OCI-LY1 (cell line): ENCODE results near the gene ELF2.

ENCODE experiments used
- H2AFZ ChIP-seq: fragments of 200-600 bp; sonication (generic), shearing (Covaris generic); 2 replicates; pipeline ENCODE4 v1.6.0; 2014; ENCODE audit warnings: antibody characterized with exemption, mild to moderate bottlenecking, low read length
- H3F3A ChIP-seq: fragments of 200-600 bp; sonication (generic), shearing (Covaris generic); 2 replicates; pipeline ENCODE4 v1.6.0; 2014; ENCODE audit warnings: mild to moderate bottlenecking, antibody characterized with exemption, low read length, moderate library complexity; ENCODE audit not compliant: insufficient read depth
- H3K27ac ChIP-seq: fragments of 200-600 bp; sonication (generic); 2 replicates; pipeline ENCODE4 v1.5.1; 2014; ENCODE audit warnings: low read length, mixed run types, mild to moderate bottlenecking, low read depth; ENCODE audit not compliant: poor library complexity, severe bottlenecking
- H3K27me3 ChIP-seq: fragments of 200-600 bp; sonication (generic); 2 replicates; pipeline ENCODE4 v1.6.0; 2014; ENCODE audit warnings: antibody characterized with exemption, mild to moderate bottlenecking, low read length, moderate library complexity; ENCODE audit not compliant: insufficient read depth
- H3K36me3 ChIP-seq: fragments of 200-600 bp; sonication (generic); 2 replicates; pipeline ENCODE4 v1.6.1; 2014; ENCODE audit warnings: mild to moderate bottlenecking, antibody characterized with exemption, low read length, moderate library complexity, mixed read lengths; ENCODE audit not compliant: insufficient read depth
- H3K4me1 ChIP-seq: fragments of 200-600 bp; sonication (generic); 2 replicates; pipeline ENCODE4 v1.5.1; 2014; ENCODE audit warnings: mild to moderate bottlenecking, low read length, moderate library complexity; ENCODE audit not compliant: insufficient read depth, severe bottlenecking
- H3K4me2 ChIP-seq: fragments of 200-600 bp; sonication (generic), shearing (Covaris generic); 2 replicates; pipeline ENCODE4 v1.6.1; 2014; ENCODE audit warnings: low read length
- H3K4me3 ChIP-seq: fragments of 200-600 bp; sonication (generic); 2 replicates; pipeline ENCODE4 v1.5.1; 2014; ENCODE audit warnings: low read length, low read depth, mild to moderate bottlenecking, mixed read lengths; ENCODE audit not compliant: poor library complexity, severe bottlenecking
- H3K79me2 ChIP-seq: fragments of 200-600 bp; shearing (Covaris generic); 2 replicates; pipeline ENCODE4 v1.6.1; 2016; ENCODE audit warnings: mixed run types, low read length, mixed read lengths; ENCODE audit not compliant: insufficient read depth
- H3K9ac ChIP-seq: fragments of 200-600 bp; sonication (generic), shearing (Covaris generic); 2 replicates; pipeline ENCODE4 v1.6.1; 2014; ENCODE audit warnings: mild to moderate bottlenecking, low read length, mixed read lengths
- H3K9me2 ChIP-seq: fragments of 200-600 bp; sonication (generic), shearing (Covaris generic); 2 replicates; pipeline ENCODE4 v1.6.1; 2014; ENCODE audit warnings: low read depth, mild to moderate bottlenecking, low read length, mixed read lengths
- H3K9me3 ChIP-seq: fragments of 200-600 bp; shearing (Covaris generic); 2 replicates; pipeline ENCODE4 v1.6.1; 2014; ENCODE audit warnings: low read length, mixed read lengths
- H4K20me1 ChIP-seq: fragments of 200-600 bp; sonication (generic), shearing (Covaris generic); 2 replicates; pipeline ENCODE4 v1.6.0; 2016; ENCODE audit warnings: mild to moderate bottlenecking, low read length; ENCODE audit not compliant: insufficient read depth
- CTCF ChIP-seq: fragments of 200-600 bp; sonication (generic), shearing (Covaris generic); IDR thresholded peaks from 2 replicates; pipeline ENCODE4 v1.5.1; 2017; ENCODE audit warnings: mild to moderate bottlenecking, antibody characterized with exemption, low read length, moderate library complexity, mixed read lengths
- EZH2 ChIP-seq: fragments of 200-600 bp; sonication (generic), shearing (Covaris generic); IDR thresholded peaks from 2 replicates; pipeline ENCODE4 v1.8.0; 2017; ENCODE audit warnings: borderline replicate concordance, mixed run types, mild to moderate bottlenecking, antibody characterized with exemption, low read length, moderate library complexity, mixed read lengths

ELF2 gene

GRCh38 chr4:139137763-139138162, 39.3 kb downstream of the ELF2 start:
- Histone ChIP-seq H3K9me3 (no peaks in the 10 kb centered on the region), H3K9me2 (no peaks in the 10 kb centered on the region), H3K79me2 (no peaks in the 10 kb centered on the region; the same call in 1 of the 2 replicates), H3K36me3 (peaks cover 4% of the 10 kb centered on the region; the same call in 1 of the 2 replicates), H2AFZ (no peak overlapping the region), H3K4me1 (peaks cover 12% of the 10 kb centered on the region), H4K20me1 (no peaks in the 10 kb centered on the region), H3K9ac (no peak overlapping the region), H3F3A (no peaks in the 10 kb centered on the region), H3K27ac (no peak overlapping the region), H3K4me2 (no peak overlapping the region), H3K27me3 (no peaks in the 10 kb centered on the region), H3K4me3 (no peak overlapping the region)
- TF ChIP-seq EZH2: no peak
- TF ChIP-seq CTCF: no peak

DNA sequence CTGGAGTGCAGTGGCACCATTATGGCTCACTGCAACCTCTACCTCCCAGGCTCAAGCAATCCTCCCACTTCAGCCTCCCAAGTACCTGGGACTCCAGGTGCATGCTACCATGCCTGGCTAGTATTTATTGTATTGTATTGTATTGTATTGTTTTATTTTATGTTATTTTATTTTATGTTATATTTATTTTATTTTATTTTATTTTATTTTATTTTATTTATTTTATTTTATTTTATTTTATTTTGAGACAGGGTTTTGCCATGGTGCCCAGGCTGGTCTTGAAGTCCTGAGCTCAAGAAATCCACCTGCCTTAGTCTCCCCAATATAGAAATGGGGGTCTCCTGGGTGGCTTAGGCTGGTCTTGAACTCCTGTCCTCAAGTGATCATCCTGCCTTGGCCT, 42.6 kb downstream of the ELF2 start:
- no peaks in the 10 kb centered on the region for H3K9me2 ChIP-seq
- no peak overlapping the region for H3K4me2 ChIP-seq
- H4K20me1 ChIP-seq: no peaks in the 10 kb centered on the region
- no peaks in the 10 kb centered on the region for H3F3A ChIP-seq
- H3K27me3 ChIP-seq: no peaks in the 10 kb centered on the region
- H3K9me3 ChIP-seq: no peaks in the 10 kb centered on the region
- H3K4me1 ChIP-seq: no peaks in the 10 kb centered on the region
- no peak for TF ChIP-seq CTCF
- TF ChIP-seq EZH2: no peak
- no peaks in the 10 kb centered on the region; the same call in 1 of the 2 replicates for H3K79me2 ChIP-seq
- H3K27ac ChIP-seq: no peak overlapping the region
- no peak overlapping the region for H3K9ac ChIP-seq
- no peak overlapping the region for H3K4me3 ChIP-seq
- H2AFZ ChIP-seq: no peak overlapping the region
- peaks cover 4% of the 10 kb centered on the region; the same call in 1 of the 2 replicates for H3K36me3 ChIP-seq

GRCh38 chr4:139131209-139131870, 45.7 kb downstream of the ELF2 start:
- H3K79me2 ChIP-seq: no peaks in the 10 kb centered on the region
- H3K27ac ChIP-seq: no peak overlapping the region
- H3K9me2 ChIP-seq: no peaks in the 10 kb centered on the region
- H3K9me3 ChIP-seq: no peaks in the 10 kb centered on the region
- TF ChIP-seq EZH2: no peak
- H3K9ac ChIP-seq: no peak overlapping the region
- no peaks in the 10 kb centered on the region for H3K27me3 ChIP-seq
- no peaks in the 10 kb centered on the region for H3K36me3 ChIP-seq
- H3K4me3 ChIP-seq: no peak overlapping the region
- no peak overlapping the region for H2AFZ ChIP-seq
- no peak overlapping the region for H3K4me2 ChIP-seq
- no peaks in the 10 kb centered on the region for H3F3A ChIP-seq
- H3K4me1 ChIP-seq: no peaks in the 10 kb centered on the region
- no peaks in the 10 kb centered on the region for H4K20me1 ChIP-seq

DNA sequence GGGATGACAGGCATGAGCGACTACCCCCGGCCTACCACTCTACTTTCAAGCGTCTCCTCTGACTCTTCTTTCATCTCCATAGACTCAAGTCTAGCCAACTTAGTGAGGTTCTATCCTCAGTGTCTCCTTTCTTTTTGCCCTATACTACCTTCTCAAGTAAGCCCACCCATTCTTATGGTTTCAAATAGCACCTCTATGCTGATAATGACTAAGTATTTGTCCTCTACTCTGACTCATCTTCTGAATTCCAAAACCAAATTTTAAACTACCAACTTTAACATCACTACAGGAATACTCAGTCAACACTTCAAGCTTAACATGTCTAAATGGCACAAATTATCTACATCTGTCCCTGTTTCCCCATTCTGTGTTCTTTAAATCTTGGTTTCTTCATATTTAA, 47.8 kb downstream of the ELF2 start:
- Histone ChIP-seq H3K4me3 (no peak overlapping the region), H3K9ac (no peak overlapping the region), H3K79me2 (no peaks in the 10 kb centered on the region), H3K36me3 (no peaks in the 10 kb centered on the region), H3F3A (no peaks in the 10 kb centered on the region), H3K9me2 (no peaks in the 10 kb centered on the region), H3K4me2 (no peak overlapping the region), H3K9me3 (no peaks in the 10 kb centered on the region), H4K20me1 (no peaks in the 10 kb centered on the region), H2AFZ (no peak overlapping the region), H3K4me1 (no peaks in the 10 kb centered on the region), H3K27me3 (no peaks in the 10 kb centered on the region), H3K27ac (no peak overlapping the region)
- no peak for TF ChIP-seq CTCF
- no peak for TF ChIP-seq EZH2
